ENCODE results near the gene TRIM45.
"Not testable (repeated sequence)": the region's sequence is repeated elsewhere in the genome, so short reads cannot be mapped to it uniquely, and the experiment has no call there.

Gene TRIM45, protein sequence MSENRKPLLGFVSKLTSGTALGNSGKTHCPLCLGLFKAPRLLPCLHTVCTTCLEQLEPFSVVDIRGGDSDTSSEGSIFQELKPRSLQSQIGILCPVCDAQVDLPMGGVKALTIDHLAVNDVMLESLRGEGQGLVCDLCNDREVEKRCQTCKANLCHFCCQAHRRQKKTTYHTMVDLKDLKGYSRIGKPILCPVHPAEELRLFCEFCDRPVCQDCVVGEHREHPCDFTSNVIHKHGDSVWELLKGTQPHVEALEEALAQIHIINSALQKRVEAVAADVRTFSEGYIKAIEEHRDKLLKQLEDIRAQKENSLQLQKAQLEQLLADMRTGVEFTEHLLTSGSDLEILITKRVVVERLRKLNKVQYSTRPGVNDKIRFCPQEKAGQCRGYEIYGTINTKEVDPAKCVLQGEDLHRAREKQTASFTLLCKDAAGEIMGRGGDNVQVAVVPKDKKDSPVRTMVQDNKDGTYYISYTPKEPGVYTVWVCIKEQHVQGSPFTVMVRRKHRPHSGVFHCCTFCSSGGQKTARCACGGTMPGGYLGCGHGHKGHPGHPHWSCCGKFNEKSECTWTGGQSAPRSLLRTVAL

DNA sequence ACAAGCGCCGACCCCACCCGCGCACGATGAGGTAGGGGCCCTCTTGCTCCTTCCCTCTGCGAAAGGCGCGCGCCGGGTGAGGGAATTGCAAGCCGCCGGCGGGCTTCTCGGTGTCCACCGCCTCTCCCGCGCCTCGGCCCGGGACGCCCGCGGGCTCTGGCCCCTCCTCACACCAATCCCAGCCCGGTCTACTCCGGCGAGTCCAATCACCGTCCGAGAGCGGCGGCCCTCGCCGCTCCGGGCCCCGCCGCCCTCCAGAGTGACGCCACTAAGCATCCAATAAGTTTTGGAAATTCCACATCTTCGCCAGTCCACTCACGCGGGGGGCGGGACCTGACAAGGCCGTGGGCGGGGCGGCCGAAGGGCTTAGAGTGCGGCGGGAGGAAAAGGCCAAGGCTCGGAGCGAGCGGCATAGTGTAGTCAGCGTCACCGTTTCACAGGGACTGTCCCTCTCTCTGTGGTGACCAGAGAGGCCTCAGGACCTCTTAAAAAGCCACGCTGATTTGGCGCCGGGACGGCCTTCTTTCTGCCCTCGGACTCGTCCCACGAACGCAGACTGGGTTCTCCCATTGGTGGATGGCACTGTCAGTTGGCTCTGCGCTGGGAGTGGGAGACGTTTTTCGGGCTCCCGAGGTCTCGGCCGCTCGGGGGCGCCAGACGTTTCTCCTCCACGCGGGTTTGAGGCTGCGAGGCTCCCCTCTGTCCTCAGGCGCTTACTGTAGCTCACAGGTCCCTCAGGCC lies at the start of gene TRIM45:
TSS of gene TRIM45 (minus strand) at position 161 of the 741 bp plus-strand sequence. CDS start 548 bp downstream, outside the sequence.
- DNase-seq (ENCODE audit: low read depth in 3 of 3, low spot score in 1 of 3), result peak; percentile 49 to 68 (median 68)

DNA sequence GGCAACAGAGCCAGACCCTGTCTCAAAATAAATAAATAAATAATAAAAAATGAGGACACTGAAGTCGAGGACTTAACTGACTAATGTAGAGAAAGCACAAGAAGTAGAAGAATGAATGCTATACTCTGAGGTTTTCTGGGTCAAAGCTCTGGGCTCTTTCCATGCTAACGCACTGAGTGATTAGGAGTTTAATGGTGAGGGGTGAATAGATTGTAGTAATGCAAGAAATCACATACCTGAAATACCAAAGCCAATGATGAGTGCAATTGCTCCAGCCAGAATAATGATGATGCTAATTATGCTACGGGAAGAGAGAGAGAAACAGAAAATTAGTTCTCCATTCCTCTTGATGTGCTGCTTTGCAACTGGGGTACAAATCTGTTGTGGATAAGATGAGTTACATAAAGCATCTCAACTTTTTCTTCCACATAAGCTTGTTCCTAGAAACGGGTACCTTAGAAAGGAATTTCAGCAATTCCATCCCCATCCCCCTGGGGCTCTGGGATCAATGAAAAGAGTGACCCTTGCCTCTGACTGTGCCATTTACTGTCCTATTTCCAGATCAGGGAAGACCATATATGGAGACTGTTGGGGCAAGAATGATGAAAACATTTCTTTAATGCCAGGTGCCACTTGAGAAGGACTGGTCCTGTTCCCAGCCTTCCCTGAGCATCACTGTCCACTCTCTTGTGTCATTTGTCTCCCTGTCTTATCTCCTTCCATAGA lies 48.5 kb upstream of the TRIM45 start:
- no peak for DNase-seq (ENCODE audit: low read depth in 3 of 3, low spot score in 1 of 3)

DNA sequence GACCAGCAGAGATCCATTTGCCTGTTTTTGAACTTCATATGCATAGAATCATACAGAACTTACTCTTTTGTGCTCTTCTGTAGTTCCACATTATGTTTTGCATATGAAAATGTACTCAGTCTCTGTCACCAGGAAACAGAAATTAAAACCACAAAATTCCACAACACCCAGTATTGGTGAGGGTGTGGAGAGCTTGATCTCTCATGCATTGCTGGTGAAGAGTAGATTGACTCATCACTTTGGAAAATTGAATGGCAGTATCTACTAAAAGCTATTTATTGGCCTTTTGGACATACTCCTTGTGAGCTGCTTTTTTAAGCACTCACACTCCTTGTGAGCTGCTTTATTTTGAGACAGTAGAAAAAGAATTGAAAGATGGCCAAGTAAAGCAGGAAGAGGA lies 45.9 kb upstream of the TRIM45 start:
- DNase-seq (ENCODE audit: low read depth in 3 of 3, low spot score in 1 of 3), result no peak

DNA sequence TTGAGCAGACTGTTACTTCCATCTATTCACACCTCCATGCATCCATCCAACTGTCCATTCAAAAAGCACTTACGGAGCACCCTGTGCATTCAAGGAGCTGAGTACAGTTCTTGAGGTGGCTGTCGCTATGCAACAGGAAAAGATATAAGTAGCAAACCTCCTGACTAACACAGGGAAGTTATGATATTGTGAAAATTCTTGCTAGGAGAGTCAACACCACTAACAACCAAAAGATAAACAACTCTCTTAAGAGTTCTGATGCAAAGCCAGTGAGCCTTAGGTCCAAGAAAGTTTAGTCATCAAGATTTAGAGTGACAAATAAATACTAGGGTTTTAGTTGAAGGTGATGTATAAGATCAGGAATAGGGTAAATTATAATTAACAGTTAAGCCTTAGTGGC lies 44.5 kb upstream of the TRIM45 start:
- no peak for DNase-seq (ENCODE audit: low read depth in 3 of 3, low spot score in 1 of 3)

DNA sequence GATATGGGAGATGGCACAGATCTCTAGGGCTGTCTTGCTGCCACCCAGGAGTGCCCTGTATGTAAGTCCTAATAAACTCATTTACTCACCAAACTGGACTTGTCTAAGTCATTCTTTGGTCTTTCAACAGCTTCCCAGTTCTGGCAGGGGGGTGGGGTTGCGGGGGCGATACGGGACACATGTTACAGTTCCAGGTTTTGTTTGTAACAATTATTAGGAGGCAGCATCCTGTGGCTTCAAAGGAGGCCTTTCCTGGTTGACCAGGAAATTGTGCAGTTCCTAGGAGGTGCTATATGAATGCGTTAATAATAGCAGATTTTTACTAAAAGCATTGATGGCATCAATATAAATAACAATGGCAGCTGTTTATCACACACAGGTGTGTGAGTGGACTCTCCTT lies 42.7 kb upstream of the TRIM45 start:
- no peak for DNase-seq (ENCODE audit: low read depth in 3 of 3, low spot score in 1 of 3)

DNA sequence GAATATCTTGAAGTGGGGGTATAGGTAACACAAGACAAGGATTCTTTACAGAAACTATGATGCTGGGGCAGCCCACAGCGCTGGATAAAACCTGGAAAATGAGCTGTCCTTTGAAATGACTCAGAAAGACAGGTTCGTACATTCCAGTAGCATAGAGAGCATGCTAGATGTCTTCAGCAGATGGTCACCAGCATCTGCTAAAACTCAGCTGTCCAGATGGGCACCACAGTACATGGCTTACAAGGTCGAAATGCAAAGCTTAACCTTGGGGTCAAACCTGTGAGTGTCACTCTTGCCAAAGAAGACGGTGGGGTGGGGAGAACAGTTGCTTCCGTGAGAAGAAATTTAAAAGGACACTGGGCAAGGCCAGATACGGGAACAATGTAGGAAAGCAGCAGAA lies 41.3 kb upstream of the TRIM45 start:
- no peak for DNase-seq (ENCODE audit: low read depth in 3 of 3, low spot score in 1 of 3)

DNA sequence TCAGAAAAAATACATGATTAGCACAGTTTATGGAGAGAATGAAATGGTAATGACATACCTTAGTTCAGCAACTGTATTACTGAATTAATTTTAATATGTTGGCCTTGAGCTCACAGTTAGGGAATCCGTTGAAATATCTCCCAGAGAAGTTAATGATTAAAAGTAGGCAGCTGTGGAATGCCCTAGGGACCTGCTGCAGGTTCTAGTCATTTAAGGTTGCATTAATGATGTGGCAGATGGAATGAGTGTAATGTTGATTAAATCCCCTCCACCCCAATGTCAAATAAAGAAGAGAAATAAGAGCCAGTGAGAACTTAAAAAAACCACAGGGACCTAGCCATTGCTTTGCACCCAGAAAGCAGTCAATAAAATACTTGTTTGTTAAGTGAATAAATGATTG lies 40.3 kb upstream of the TRIM45 start:
- no peak for DNase-seq (ENCODE audit: low read depth in 3 of 3, low spot score in 1 of 3)

DNA sequence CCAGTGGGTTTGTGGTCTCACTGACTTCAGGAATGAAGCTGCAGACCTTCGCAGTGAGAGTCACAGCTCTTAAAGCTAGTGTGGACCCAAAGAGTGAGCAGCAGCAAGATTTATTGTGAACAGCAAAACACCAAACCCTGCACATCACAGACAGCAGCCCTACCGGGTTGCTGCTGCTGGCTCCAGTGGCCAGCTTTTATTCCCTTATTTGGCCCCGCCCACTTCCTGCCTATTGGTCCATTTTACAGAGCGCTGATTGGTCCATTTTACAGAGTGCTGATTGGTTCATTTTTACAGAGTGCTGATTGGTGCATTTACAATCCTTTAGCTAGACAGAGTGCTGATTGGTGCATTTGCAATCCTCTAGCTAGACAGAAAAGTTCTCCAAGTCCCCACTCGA lies 29.8 kb upstream of the TRIM45 start:
- not testable (repeated sequence) for DNase-seq (ENCODE audit: low read depth in 3 of 3, low spot score in 1 of 3)

DNA sequence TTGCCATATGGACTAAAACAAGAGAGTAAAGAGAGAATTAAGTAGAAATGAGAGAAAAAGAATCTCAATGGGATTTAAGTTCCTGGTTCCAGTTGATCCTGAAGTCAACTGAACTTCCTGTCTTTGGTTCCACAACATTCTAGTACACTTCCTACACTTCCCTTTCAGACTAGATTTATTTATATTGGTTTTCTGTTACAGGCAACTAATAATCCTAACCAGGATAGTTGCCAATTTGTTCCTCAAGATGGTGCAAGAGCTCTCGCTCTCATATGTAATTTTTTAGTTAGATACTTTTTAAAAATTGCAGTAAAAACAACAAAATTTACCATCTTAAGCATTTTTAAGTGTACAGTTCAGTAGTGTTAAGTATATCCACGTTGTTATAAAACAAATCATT lies 28.8 kb upstream of the TRIM45 start:
- DNase-seq (ENCODE audit: low read depth in 3 of 3, low spot score in 1 of 3), result no peak

DNA sequence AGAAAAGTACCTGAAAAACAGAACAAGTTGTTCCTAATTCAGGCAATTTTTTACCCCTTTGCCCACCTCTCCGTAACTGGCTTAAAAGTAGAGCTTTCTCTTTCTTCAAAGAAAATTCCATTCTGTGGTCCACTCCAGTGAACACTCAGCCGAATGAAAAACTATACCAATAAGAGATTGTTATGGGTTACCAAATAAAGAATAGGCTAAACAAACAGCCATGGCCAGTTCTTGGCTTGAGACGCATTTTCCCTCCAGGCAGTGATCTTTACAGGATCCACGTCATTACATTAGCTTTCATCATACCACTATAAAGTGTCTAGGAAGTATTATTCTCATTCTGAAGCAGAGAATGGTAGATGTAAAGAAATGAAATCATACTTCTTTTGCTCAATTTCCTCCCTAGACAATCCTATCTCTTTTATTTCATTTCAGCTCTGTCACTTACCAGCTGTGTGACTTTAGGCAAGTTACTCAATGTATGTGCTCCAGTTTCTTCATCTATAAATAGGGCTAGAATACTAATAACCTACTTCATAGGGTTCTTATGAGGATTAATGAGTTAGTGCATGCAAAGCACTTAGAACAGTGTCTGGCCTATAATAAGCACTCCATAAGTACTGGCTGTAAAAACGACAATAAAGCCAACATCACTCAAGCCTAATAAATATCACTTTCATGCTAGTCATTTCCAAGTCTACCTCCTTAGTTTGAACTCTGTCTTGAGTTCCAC lies 26.5 kb upstream of the TRIM45 start:
- DNase-seq (ENCODE audit: low read depth in 3 of 3, low spot score in 1 of 3), result no peak

DNA sequence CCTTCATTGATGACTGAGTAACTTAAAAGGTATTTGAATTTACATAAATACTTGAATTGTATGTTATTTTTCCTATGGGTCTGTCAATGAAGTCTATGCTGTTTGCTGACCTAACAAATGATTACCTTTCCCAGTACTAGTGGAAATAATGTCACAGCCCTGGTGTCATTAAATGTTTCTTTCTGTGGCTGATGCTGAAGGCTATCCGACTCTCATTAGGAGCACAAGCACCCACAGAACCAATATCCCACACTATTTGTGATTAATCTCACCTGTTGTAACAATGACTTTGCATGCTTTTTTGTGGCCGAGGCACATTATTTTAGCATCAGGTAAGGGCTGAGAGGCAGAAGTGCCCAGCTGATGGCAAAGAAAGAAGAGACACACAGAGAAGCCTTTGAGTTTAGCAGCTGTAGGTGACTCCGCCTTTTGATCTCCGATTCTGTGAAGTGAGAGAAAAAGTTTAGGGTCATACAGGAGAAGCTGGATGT lies 25.8 kb upstream of the TRIM45 start:
- DNase-seq (ENCODE audit: low read depth in 3 of 3, low spot score in 1 of 3), result no peak

DNA sequence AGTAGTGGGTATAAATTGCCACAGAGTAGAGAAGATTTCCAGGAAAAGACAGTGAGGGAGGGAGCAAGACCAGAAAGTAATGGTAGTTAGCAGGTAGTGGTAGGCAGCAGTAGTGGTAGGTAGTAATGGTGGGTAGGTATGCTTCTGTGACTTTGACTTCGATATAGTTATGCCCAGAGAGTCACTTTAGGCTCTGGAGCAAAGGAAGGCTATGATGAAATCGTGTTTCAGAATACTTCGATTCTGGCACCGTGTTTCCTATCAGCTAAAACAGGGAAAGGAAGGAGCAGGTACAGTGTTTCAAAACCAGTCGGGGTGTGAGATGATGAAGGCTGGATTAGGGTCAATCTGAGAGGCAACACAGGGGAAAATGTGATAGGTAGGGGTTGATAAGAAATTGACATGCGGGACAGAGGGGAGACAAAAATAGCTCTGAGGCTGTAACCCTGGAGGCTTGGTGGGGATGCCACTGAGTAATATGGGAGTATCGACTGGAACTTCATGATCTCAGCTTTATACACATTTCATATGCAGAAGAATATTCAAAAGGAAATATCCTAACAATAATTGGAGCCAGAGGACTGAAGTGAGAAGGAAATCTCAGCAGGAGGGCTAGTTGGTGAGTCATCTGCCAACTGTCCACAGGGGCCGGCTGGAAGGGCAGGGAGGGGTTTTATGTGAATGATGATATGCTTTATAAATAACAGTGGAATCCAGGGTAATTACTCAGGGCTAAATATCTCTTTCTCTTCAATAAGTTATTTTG lies 25.2 kb upstream of the TRIM45 start:
- no peak for DNase-seq (ENCODE audit: low read depth in 3 of 3, low spot score in 1 of 3)

DNA sequence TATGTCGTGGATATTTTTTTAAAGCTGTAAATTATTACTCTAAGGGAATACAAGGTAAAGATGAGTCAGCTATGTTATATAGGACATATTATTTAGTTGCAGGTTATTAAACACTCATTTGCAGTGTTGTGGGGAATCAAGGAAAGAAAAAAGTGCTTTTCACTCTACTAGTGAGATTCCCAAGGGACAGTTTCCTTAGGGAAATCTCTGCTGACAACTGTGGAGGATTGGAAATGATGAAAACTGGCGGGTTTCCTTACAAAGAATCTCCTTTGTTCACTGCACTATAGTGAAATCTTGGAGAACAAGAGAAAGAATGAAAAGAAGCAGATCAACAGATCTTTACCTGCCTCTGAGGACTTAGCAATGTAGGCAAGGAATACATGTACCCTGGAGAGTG lies 24.5 kb upstream of the TRIM45 start:
- DNase-seq (ENCODE audit: low read depth in 3 of 3, low spot score in 1 of 3), result no peak

DNA sequence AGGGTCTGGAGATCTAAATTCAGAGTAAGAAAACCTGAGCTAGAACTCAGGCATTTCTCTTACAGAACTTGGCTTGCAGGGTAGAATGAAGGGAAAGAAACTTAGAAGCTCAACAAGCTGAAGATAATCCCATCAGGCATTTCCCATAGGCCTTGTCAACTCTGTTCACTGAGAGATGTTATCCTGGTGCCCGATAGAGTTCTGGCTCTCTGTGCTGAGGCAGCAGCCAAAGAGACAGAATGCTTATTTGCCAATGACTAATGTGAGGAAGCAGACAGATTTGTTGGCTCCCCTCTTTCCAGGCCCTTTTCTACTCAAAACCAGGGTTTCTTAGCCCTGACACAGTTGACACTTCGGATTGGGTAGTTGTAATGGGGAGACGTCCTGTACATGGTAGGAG lies 22.3 kb upstream of the TRIM45 start:
- no peak for DNase-seq (ENCODE audit: low read depth in 3 of 3, low spot score in 1 of 3)

DNA sequence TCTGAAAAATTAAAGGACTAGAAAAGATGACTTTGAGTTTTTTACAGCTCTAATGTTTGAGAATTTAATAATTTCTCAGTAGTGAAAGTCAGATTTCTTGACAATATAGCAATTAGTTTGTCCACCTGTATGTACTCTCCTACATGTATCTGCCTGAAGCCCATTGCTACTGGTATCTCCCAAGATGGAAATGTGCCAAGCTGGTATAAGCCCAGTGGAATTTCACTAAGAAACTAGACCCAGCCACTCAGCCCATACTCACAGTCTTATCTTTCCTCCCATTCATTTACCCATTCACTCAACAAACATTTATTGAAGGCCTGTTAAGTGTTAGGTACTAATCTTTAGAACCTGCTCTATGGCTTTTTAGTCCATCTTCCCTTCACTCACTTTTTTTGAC lies 21.6 kb upstream of the TRIM45 start:
- no peak for DNase-seq (ENCODE audit: low read depth in 3 of 3, low spot score in 1 of 3)

DNA sequence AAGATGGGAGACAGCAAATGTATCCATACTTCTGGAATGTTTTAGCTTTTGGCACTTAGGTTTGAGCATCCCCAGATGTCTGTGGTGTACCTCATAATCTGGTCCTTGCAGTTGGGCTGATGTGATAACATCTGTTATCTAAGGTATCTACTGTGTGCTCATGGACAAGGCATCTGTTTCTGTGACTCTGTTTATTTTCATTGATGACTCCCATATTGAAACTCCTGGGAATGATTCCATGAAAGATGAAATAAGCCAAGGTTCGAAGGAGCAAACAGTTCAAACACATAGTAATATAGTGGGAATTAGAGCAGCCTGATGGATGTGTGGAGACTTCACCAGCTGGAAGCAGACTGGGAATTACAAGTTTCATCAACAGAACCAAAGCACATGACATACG lies 20.7 kb upstream of the TRIM45 start:
- no peak for DNase-seq (ENCODE audit: low read depth in 3 of 3, low spot score in 1 of 3)

DNA sequence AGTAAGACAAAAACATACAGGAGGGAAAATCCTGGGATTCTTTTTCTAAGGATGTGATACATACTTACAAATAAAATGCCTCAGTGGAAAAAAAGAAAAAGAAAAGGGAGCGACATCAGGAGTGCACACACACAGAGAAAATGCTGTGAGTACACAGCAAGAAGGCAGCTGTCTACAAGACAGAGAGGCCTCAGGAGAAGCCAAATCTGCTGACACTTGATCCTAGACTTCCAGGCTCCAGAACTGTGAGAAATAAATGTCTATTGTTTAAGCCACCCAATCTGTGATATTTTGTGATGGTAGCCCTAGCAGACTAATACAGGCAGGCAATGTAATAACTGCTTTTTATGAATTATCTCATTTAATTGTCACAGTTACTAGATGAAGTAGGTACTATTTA lies 17.0 kb upstream of the TRIM45 start:
- DNase-seq (ENCODE audit: low read depth in 3 of 3, low spot score in 1 of 3), result no peak

DNA sequence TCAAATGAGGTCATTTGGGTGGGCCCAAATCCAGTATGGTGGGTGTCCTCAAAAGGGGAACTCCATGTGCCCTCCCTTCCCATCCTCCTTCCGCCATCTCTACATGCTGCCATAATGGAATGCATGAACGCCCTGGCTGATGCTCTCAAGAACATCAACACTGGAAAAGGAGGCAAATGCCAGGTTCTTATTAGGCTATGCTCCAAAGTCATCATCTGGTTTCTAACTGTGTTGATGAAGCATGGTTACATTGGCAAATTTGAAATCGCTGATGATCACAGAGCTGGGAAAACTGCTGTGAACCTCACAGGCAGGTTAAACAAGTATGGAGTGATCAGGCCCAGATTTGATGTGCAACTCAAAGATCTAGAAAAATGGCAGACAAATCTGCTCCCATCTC lies 16.6 kb upstream of the TRIM45 start:
- no peak for DNase-seq (ENCODE audit: low read depth in 3 of 3, low spot score in 1 of 3)

DNA sequence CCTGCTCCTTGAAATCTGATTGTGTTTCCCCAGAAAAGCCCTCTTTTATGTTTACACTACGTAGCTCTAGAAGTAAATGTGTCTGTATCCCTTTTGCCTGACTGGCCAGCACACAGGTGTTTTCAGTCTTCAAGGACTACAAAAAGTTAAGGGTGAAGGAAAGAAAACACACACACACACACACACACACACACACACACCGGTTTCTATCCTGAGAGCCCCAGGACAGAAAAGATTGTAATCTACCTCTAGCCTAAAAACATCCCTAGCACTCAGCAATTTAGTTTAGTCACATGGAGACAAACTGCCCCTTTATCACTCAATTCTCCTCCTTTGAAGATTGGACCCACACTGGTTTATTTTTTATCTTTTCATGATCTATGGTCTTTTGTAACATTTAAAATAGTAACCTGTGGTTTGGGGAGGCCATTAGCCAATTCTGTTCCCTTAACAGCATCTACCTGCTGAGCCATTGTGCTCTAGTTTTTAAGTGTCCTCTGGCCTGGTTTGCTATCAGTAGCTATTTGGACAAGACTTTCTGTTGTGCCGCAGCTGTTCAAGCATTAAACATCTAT lies 15.8 kb upstream of the TRIM45 start:
- no peak for DNase-seq (ENCODE audit: low read depth in 3 of 3, low spot score in 1 of 3)

DNA sequence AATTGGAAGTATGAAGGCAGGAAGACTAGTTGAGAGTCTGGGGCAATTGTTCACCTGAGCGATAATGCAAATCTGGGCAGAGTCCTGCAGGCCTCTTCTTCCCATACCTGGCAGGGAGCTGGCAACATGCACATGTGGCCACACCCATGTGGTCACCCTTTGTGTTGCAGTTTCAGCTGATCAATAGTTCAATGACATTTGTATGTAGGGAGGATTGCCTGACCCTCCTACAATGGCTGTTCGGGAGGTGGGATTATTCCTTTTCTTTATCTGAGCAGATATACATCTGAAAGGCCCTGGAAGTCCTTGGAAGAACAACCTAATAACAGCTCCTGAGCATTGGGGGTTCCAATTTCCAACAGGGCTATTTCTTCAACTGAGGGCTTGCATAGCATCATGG lies 15.2 kb upstream of the TRIM45 start:
- no peak for DNase-seq (ENCODE audit: low read depth in 3 of 3, low spot score in 1 of 3)
